Kidney epithelial cell (primary cell): Measurements from ENCODE around the gene TWIST2. TPM values are rescaled to one million over a fixed set of nuclear protein-coding genes. Genes with fewer than 3 reads are reported as not detected.

ENCODE experiments used
- DNase-seq: peaks from one replicate; pipeline ENCODE4 v3.0.0-alpha.2; 2010; ENCODE audit warnings: low read depth
- H3K27me3 ChIP-seq: 2 replicates; pipeline ENCODE4 v1.6.0; 2011; ENCODE audit warnings: low read length; ENCODE audit not compliant: control insufficient read depth, insufficient read depth
- H3K36me3 ChIP-seq: 2 replicates; pipeline ENCODE4 v1.5.1; 2011; ENCODE audit warnings: low read length; ENCODE audit not compliant: control insufficient read depth, insufficient read depth
- H3K4me3 ChIP-seq: 2 replicates; pipeline ENCODE4 v1.5.1; 2011; ENCODE audit warnings: low read depth, mild to moderate bottlenecking, control low read depth, low read length
- CTCF ChIP-seq: IDR thresholded peaks from 2 replicates; pipeline ENCODE4 v1.5.1; 2011; ENCODE audit warnings: mild to moderate bottlenecking, moderate library complexity, low read length, control low read depth, inconsistent platforms; ENCODE audit not compliant: insufficient read depth, poor library complexity, severe bottlenecking
- total RNA-seq: library from RNA; depleted of rRNA; stranded (reverse); fragments of >200 nt; gene quantifications from 2 replicates; pipeline ENCODE4 v1.2.3, GENCODE V29; 2015

TWIST2 gene
- total RNA-seq, 1 donor from 2014 or later: 1.8 TPM

- no peaks in the 10 kb centered on the region for H3K36me3 ChIP-seq
- no peak for DNase-seq
- no peak for TF ChIP-seq CTCF
- H3K4me3 ChIP-seq: no peak overlapping the region
- peaks cover 1% of the 10 kb centered on the region for H3K27me3 ChIP-seq
These were observed 11.9 kb downstream of the TWIST2 start for GRCh38 chr2:238859636-238860347.

GRCh38 chr2:238861013-238861730 is 13.3 kb downstream of the TWIST2 start:
- Histone ChIP-seq H3K36me3 (no peaks in the 10 kb centered on the region), H3K27me3 (no peaks in the 10 kb centered on the region), H3K4me3 (no peak overlapping the region)
- no peak for TF ChIP-seq CTCF
- DNase-seq: no peak

GRCh38 chr2:238861766-238862315 is 14.0 kb downstream of the TWIST2 start:
- H3K27me3 ChIP-seq: no peaks in the 10 kb centered on the region
- H3K36me3 ChIP-seq: no peaks in the 10 kb centered on the region
- no peak for DNase-seq
- no peak for TF ChIP-seq CTCF
- no peak overlapping the region for H3K4me3 ChIP-seq

- Histone ChIP-seq H3K4me3 (no peak overlapping the region), H3K27me3 (no peaks in the 10 kb centered on the region), H3K36me3 (no peaks in the 10 kb centered on the region)
- no peak for DNase-seq
- TF ChIP-seq CTCF: no peak
These were observed 14.8 kb downstream of the TWIST2 start for GRCh38 chr2:238862701-238863100.

- DNase-seq: no peak
- Histone ChIP-seq H3K27me3 (no peaks in the 10 kb centered on the region), H3K36me3 (no peaks in the 10 kb centered on the region), H3K4me3 (no peak overlapping the region)
- no peak for TF ChIP-seq CTCF
These were observed 15.3 kb downstream of the TWIST2 start for GRCh38 chr2:238863231-238863630.
